Stimulated activated CD4-positive, alpha-beta T cell treated with anti-CD3 and anti-CD28 coated beads, Interleukin-4, amount 100 ng/mL, for 48 hours (primary cell): ENCODE data around the gene ARHGAP23.
"Not testable (repeated sequence)": the region's sequence is repeated elsewhere in the genome, so short reads cannot be mapped to it uniquely, and the experiment has no call there.

Experiments used
- DNase-seq, 2 donors: peaks; one replicate each; pipeline ENCODE4 v3.0.0-alpha.2; 2020; ENCODE audit warnings: low read depth in 2 of 2

Gene ARHGAP23

DNA sequence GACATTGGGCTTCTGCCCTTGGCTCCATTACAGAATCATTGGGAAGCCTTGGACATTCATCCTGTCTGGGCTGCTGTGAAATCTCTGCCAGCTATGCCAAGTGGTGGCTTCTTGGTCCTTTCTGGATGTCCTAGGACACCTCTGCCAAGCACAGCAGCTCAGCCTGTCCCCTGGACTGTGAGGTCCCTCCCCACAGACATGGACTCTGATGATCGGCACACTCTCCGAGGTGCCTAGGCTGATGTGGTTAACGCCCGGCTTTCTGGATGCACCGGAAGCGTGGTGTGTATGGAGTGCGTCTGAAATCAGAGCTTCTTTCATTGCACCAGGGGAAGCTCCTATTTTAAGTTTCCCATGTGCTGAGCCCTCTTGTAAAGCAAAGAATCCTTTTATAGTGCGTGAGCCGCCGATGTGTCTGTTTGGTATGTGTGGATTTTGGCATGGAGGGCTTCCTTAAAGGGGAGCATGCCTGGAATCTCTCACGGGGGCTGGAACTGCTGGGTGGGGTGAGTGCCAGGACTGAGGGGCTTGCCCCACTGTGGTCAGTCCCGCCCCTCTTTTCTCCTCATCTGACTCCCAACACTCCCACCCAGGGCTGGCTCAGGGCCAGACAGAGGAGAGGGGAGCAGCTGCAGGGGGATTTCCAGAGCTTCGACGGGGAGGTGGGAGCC lies 7.0 kb upstream of the ARHGAP23 start:
- DNase-seq: no peak

GRCh38 chr17:38421871-38422827 lies 6.1 kb upstream of the ARHGAP23 start:
- no peak for DNase-seq

DNA sequence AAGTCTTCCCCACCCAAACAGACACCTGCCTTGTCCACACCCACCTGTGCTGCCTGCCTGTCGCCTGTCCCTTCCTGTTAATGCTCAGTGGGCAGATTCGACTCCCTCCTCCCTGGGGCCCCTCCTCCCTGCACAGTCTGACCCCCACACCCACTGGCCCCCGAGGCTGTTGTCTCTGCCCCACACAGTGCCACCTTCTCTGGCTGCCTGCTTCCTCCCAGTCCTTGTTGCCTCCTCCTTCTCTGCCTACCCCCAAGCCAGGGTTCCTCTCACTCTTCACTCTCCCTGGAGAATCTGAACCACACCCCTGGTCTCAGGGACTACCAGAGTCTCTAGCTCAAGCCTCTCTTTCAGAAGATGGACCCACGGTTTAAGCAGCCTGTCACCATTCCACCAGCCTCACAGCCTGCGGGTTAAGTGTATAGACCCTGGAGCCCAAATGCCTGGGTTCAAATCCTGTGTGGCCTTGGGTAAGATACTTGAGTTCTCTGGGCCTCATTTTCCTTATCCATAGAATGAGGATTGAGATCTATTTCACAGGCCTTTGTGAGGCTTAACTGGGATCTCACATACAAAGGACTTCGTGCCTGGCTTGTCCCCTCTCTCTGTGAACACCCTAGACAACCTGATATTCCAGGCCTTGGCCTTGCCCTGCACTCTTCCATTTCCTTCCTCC lies 3.8 kb upstream of the ARHGAP23 start:
- no peak for DNase-seq

GRCh38 chr17:38425031-38425430 lies 3.2 kb upstream of the ARHGAP23 start:
- DNase-seq: no peak

DNA sequence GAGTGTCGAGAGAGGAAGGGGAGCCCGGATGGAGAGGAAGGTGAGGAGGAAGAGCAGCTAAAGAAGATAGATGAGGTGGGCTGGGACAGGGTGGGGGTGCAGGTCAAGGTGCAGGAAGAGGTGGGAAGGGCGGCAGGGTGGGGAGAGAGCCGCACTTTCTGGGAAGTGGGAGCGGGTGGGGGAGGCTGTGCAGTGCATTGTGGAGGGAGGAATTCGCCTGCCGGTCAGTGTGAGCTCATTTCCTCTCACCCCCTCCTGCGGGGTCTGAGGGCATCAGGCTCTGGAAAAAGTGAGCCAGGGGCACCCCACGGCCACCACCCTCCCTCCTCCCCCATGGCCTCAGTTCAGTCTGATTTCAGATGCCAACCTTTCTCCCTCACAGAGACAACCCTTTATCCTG lies 2.5 kb upstream of the ARHGAP23 start:
- no peak for DNase-seq

DNA sequence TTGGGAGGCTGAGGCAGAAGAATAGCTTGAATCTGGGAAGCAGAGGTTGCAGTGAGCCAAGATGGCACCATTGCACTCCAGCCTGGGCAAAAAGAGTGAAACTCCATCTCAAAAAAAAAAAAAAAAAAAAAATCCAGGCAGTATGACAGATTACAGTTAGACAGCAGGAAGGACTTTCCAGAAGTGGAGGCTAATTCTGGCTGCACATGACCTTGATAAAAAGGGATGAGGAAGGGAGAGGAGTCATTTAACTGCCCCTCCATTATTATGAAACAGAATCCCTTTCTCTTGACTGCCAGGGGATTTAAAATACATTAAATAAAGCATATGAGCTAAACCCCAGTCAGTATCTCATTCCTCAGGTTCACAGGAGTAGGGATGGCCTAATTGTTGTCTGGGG lies 1.8 kb upstream of the ARHGAP23 start:
- DNase-seq: no peak

DNA sequence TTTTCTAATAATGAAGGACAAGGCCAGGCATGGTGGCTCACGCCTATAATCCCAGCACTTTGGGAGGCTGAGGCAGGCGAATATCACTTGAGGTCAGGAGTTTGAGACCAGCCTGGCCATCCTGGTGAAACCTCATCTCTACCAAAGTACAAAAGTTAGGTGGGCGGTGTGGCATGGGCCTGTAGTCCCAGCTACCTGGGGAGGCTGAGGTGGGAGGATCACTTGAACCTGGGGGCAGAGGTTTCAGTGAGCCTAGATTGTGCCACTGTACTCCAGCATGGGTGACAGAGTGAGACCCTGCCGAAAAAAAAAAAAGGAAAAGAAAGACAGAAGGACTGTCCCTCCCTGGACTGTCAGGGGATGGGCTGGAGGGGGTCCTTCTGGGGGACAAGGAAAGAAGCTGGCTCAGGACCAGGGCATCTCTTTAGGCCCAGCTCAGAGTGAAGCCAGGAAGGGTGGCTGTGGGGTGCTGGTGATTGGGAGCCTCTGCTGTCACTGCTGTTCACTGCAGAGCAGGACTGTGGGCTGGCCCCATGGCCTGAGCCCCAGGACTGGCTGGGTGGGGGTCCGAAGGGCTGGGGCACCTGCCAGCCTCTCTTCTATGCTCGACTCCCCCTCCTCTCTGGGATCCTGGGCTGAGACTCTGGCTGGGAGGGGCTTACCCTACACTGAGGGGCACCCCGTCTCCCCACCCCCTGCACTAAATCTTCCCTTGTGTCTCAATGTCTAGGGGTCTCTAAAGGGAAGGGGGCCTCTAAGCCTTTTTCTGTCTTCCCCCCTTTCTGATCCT lies 909 bp upstream of the ARHGAP23 start:
- no peak for DNase-seq

DNA sequence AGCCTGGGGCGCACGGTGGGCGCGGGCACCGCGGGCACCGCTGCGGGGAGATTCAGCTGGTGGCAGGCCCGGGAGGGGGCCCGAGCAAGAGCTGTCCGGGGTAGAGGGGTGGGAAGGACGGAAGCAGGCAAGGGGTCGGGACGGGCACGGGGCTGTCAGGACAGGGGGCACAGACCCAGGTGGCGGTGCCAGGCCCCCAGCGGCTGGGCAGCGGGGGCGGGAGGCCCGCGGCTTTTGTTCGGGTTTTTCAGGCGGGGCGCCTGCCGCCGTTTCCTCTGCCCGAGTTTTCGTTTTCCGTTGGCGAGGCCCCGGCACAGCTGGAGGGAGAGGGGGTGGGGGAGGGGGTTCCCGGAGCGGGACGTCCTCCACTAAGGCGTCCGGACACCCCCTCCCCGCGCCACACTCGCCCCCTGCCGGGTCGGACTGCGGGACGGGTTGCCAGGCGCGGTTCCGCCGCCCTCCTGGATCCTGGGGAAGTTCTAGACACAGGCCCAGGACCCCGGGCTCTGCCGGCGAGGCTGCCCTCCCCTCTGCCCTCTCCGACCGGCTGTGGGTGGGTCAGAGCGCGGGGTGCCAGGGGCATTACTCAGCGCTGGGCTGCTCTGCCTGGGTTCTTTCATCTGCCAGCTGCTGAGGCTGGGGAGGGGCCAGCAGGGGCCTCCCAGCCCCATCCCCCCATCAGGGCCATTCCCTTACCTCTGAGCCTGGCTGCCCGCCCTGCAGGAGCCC lies 543 bp downstream of the ARHGAP23 start:
- no peak for DNase-seq

GRCh38 chr17:38429476-38430100 lies 1.3 kb downstream of the ARHGAP23 start:
- DNase-seq: no peak

GRCh38 chr17:38430316-38430715 lies 2.1 kb downstream of the ARHGAP23 start:
- no peak for DNase-seq

GRCh38 chr17:38430822-38431221 lies 2.6 kb downstream of the ARHGAP23 start:
- DNase-seq: no peak

DNA sequence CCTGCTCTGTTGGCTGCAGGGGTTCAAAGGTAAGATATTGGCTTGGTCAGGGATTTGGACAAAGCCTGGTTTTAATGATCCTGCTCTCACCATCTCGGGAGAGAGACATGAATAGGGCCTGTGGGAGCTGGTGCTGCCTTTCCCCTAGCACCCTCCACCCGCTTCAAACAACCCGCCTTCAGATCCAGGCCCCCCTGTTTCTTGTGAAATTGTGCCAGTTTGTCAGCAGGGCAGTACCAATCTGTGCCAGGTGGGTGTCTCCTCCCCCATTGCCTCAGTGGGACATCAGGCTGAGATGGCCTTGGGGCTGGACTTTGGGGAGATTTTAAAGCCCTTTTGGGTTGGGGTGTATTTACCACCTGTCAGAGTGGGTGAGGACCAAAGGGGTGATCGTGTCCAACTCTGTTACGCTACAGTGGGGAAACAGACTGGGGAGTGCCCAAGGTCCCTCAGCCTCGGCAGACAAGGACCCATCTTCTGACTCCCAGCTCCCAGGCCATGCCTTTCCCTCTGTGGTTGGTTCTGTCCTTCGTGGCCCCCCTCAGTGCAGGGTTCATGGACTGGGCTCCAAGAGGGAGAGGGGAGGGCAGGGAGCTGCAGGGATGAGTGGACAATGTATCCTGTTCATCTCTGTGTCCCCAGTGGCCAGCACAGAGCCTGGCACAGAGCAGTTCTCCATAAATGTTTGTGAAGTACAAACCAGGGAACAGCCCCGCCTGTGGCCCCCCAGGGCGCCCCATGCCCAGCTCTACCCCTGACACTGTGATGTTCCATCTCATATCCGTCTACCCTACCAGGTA lies 3.3 kb downstream of the ARHGAP23 start:
- DNase-seq: no peak

DNA sequence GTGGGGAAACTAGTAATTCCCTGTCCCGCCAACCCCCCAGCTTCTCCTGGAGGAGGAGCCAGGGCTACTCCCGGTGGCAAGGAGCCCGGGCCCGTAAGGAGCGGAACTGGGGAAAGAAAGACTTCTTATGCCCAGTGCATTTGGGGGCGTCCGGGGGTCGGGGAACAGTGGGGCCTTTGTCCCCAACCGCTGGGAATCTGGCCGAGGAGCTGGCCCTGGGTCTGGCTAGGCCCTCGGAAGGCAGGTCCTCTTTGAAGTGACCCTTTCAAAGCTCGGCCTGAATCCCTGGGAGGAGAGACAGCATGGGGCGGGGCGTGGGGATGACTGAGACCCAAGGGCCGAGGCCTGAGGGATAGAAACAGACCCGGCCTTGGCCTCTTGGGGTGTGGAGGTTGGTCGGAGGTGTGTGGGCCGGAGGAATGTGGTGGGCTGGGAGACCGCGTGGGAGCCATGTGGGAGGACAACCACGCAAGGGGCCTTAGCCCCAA lies 6.0 kb downstream of the ARHGAP23 start:
- no peak for DNase-seq

DNA sequence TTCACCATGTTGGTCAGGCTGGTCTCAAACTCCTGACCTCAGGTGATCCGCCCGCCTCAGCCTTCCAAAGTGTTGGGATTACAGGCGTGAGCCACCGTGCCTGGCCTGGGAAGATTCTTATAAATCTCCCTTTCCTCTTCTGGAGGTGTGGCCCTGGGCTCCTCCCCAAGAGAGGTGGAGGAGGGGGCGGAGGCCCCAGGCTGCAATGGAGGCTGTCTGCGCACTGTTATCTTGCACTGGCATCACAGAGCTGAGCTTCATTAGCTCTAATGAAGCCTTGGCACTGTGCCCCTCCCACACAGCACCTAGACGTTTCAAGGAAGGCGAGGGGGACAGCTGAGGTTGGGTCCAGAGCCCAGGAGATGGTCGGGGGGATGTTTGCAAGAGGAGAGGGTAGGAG lies 7.5 kb downstream of the ARHGAP23 start:
- DNase-seq: no peak

DNA sequence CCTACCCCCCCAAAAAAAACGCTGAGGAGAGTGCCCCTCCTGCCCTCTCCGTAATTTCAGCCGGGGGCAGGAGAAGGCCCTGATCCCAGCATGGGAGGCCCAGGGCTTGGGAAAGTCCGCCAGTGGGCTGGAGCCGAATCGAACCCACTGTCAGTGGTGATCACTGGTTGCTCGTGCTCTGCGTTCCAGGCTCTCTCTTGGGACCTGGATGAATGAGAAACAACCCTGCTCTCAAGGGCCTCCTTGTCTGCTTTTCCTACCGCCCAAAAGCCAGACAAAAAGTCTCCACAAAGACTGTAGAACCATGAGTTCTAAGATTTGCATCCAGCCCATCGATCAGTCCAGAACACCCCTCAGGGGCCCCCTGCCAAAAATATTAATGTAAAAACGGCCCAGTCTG lies 8.1 kb downstream of the ARHGAP23 start:
- DNase-seq: no peak

DNA sequence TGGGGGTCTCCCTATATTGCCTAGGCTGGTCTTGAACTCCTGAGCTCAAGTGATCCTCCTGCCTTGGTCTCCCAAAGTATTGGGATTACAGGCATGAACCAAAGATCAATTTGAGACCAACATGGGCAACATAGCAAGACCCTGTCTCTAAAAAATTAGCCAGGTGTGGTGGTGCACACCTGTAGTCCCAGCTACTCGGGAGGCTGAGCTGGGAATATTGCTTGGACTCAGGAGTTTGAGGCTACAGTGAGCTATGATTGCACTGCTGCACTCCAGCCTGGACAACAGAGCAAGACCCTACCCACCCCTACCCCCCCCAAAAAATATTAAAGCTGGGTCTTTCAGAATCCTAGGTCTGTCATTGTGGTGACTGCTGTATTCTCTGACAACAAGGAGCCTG lies 9.0 kb downstream of the ARHGAP23 start:
- not testable (repeated sequence) for DNase-seq

- DNase-seq: no peak
These were observed 11.2 kb downstream of the ARHGAP23 start for GRCh38 chr17:38439436-38439835.

- no peak for DNase-seq
These were observed 12.5 kb downstream of the ARHGAP23 start for GRCh38 chr17:38440614-38441397.
